GM18507 (cell line): ENCODE results near the gene MIDN.
A peak's percentile ranks its signal among the peaks of the same experiment; 100 is the strongest.

Experiments
- DNase-seq: peaks from one replicate; pipeline ENCODE4 v3.0.0; 2011; ENCODE audit warnings: low read depth; ENCODE audit not compliant: insufficient read length; ENCODE audit errors: extremely low spot score
- FAIRE-seq: peaks from 2 replicates; lab custom pipeline; 2011; peaks lifted over from hg19 to GRCh38; lab: Jason Lieb, UNC

Gene MIDN

GRCh38 chr19:1219786-1220476 is 28.5 kb upstream of the MIDN start:
- no peak for DNase-seq
- no peak for FAIRE-seq

GRCh38 chr19:1220477-1220930 is 27.9 kb upstream of the MIDN start:
- no peak for FAIRE-seq
- no peak for DNase-seq

- DNase-seq (no peak), FAIRE-seq (no peak)
Measured at GRCh38 chr19:1220976-1221903, 27.1 kb upstream of the MIDN start.

- FAIRE-seq (no peak), DNase-seq (no peak)
Measured at GRCh38 chr19:1221904-1222255, 26.5 kb upstream of the MIDN start.

- DNase-seq (no peak), FAIRE-seq (no peak)
Measured at GRCh38 chr19:1222394-1222793, 26.0 kb upstream of the MIDN start.

GRCh38 chr19:1223018-1223855 is 25.1 kb upstream of the MIDN start:
- FAIRE-seq, result peak; percentile 24
- no peak for DNase-seq

- no peak for FAIRE-seq
- DNase-seq, result no peak
Measured at GRCh38 chr19:1224047-1224825, 24.1 kb upstream of the MIDN start.

GRCh38 chr19:1224847-1225246 is 23.5 kb upstream of the MIDN start:
- no peak for DNase-seq
- FAIRE-seq, result no peak

- DNase-seq (no peak), FAIRE-seq (no peak)
Measured at GRCh38 chr19:1225440-1226226, 22.8 kb upstream of the MIDN start.

GRCh38 chr19:1226227-1226518 is 22.2 kb upstream of the MIDN start:
- no peak for DNase-seq
- no peak for FAIRE-seq

GRCh38 chr19:1226522-1227303 is 21.7 kb upstream of the MIDN start:
- FAIRE-seq (no peak), DNase-seq (no peak)

GRCh38 chr19:1227304-1228054 is 20.9 kb upstream of the MIDN start:
- DNase-seq (no peak), FAIRE-seq (no peak)

- no peak for FAIRE-seq
- no peak for DNase-seq
Measured at GRCh38 chr19:1228161-1228957, 20.0 kb upstream of the MIDN start.

- FAIRE-seq, result no peak
- no peak for DNase-seq
Measured at GRCh38 chr19:1229056-1229923, 19.1 kb upstream of the MIDN start.

- FAIRE-seq (no peak), DNase-seq (no peak)
Measured at GRCh38 chr19:1229924-1230782, 18.2 kb upstream of the MIDN start.
